ENCODE results near the gene DNAI1.

GRCh38 chr9:34463901-34464232 is 5.3 kb downstream of the DNAI1 start:
- TF ChIP-seq POLR2A (IDR thresholded peaks at IDR 0.05; ENCODE audit: low read depth, low read length), result no peak
- TF ChIP-seq POLR2AphosphoS5 (IDR thresholded peaks at IDR 0.05; ENCODE audit: low read depth, low read length), result no peak
- no peak for TF ChIP-seq TAF1 (IDR thresholded peaks at IDR 0.05; ENCODE audit: borderline replicate concordance, low read depth, low read length)

Data from GM12892 (cell line).